Osteoblast (primary cell): ENCODE results near the gene NCR1. TPM values are rescaled to one million over a fixed set of nuclear protein-coding genes. Genes with fewer than 3 reads are reported as not detected.
"Not testable (repeated sequence)": the region's sequence is repeated elsewhere in the genome, so short reads cannot be mapped to it uniquely, and the experiment has no call there.

Experiments
- DNase-seq: peaks from one replicate; pipeline ENCODE4 v3.0.0; 2011; ENCODE audit warnings: low spot score, mixed read lengths; ENCODE audit not compliant: insufficient read length; ENCODE audit errors: missing footprints
- H2AFZ ChIP-seq: 2 replicates; pipeline ENCODE4 v1.6.0; 2011; ENCODE audit warnings: mild to moderate bottlenecking, low read length
- H3K27ac ChIP-seq: 2 replicates; pipeline ENCODE4 v1.5.1; 2011; ENCODE audit warnings: mild to moderate bottlenecking, low read depth, low read length, moderate library complexity
- H3K27me3 ChIP-seq: 2 replicates; pipeline ENCODE4 v1.6.0; 2012; ENCODE audit warnings: mild to moderate bottlenecking, control low read depth, inconsistent platforms, low read length, moderate library complexity; ENCODE audit not compliant: insufficient read depth
- H3K36me3 ChIP-seq: 2 replicates; pipeline ENCODE4 v1.5.1; 2011; ENCODE audit warnings: mild to moderate bottlenecking, low read length, control low read depth, moderate library complexity; ENCODE audit not compliant: insufficient read depth
- H3K4me1 ChIP-seq: 2 replicates; pipeline ENCODE4 v1.5.1; 2011; ENCODE audit warnings: mild to moderate bottlenecking, low read length, control low read depth, moderate library complexity; ENCODE audit not compliant: insufficient read depth
- H3K4me2 ChIP-seq: 2 replicates; pipeline ENCODE4 v1.6.0; 2011; ENCODE audit warnings: mild to moderate bottlenecking, low read length; ENCODE audit not compliant: insufficient read depth
- H3K4me3 ChIP-seq: fragments of 200-600 bp; sonication (generic); 3 replicates; pipeline ENCODE4 v1.5.1; 2012; ENCODE audit warnings: mild to moderate bottlenecking, low read length, inconsistent platforms; ENCODE audit not compliant: insufficient read depth
- H3K79me2 ChIP-seq: 2 replicates; pipeline ENCODE4 v1.6.0; 2012; ENCODE audit warnings: mild to moderate bottlenecking, low read length, control low read depth, inconsistent platforms; ENCODE audit not compliant: insufficient read depth
- H3K9me3 ChIP-seq: 2 replicates; pipeline ENCODE4 v1.5.1; 2011; ENCODE audit warnings: low read depth, low read length, control low read depth
- H4K20me1 ChIP-seq: 2 replicates; pipeline ENCODE4 v1.6.0; 2012; ENCODE audit warnings: mild to moderate bottlenecking, low read length, control low read depth; ENCODE audit not compliant: insufficient read depth
- total RNA-seq: library from RNA; depleted of rRNA; stranded (reverse); fragments of >200 nt; gene quantifications from 2 replicates; pipeline ENCODE4 v1.2.3, GENCODE V29; 2012
- TF ChIP-seq, protein P1 (sequence below): IDR thresholded peaks from 2 replicates; pipeline ENCODE4 v1.5.1; 2011; ENCODE audit warnings: mild to moderate bottlenecking, low read depth, low read length, moderate library complexity; ENCODE audit errors: extremely low read depth

Gene NCR1
- total RNA-seq, 1 donor, result 0.36 TPM

DNA sequence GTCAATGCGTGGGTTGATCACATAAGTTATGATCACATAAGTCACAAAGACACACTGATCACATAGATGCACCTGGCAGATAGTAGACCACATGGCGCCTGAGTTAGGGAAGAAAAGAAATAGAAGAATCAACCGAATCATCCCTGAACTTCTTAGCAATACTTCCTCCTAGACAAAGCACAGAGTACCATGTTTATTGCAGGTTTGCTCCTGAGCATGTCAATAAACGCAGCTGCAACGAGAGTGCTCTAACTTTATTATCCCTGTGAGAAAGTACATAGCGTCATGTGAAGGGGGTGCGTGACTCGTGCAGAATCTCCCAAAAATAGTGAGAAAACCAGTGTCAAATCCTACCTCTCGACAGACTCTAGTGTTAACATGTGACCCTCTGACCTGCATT, 17.3 kb downstream of the NCR1 start:
- Histone ChIP-seq H3K36me3 (no peaks in the 10 kb centered on the region), H3K4me1 (no peaks in the 10 kb centered on the region), H3K4me2 (no peak overlapping the region), H3K79me2 (no peaks in the 10 kb centered on the region), H3K27me3 (no peaks in the 10 kb centered on the region), H3K9me3 (peaks cover 3% of the 10 kb centered on the region), H2AFZ (no peak overlapping the region), H4K20me1 (no peaks in the 10 kb centered on the region), H3K27ac (no peak overlapping the region), H3K4me3 (no peak overlapping the region)
- TF ChIP-seq, protein P1, sequence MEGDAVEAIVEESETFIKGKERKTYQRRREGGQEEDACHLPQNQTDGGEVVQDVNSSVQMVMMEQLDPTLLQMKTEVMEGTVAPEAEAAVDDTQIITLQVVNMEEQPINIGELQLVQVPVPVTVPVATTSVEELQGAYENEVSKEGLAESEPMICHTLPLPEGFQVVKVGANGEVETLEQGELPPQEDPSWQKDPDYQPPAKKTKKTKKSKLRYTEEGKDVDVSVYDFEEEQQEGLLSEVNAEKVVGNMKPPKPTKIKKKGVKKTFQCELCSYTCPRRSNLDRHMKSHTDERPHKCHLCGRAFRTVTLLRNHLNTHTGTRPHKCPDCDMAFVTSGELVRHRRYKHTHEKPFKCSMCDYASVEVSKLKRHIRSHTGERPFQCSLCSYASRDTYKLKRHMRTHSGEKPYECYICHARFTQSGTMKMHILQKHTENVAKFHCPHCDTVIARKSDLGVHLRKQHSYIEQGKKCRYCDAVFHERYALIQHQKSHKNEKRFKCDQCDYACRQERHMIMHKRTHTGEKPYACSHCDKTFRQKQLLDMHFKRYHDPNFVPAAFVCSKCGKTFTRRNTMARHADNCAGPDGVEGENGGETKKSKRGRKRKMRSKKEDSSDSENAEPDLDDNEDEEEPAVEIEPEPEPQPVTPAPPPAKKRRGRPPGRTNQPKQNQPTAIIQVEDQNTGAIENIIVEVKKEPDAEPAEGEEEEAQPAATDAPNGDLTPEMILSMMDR, result no peak
- DNase-seq, result peak; percentile 61

DNA sequence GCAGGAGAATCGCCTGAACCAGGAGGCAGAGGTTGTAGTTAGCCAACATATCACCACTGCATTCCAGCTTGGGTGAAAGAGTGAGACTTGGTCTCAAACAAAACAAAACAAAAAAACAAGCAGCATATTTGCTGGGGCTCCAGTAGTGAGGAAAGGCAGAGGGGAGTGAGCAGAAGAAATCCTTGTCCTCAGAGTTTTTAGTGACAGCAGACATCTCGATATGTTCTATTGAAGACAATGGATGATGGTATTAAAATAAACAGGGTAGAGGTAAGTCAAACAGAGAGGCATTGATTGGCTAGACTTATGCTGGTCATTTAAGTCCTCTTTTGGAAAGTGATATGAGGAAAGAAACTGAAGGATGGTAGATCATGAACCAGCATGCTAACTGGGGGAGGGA, 22.4 kb downstream of the NCR1 start:
- Histone ChIP-seq H3K4me1 (no peaks in the 10 kb centered on the region), H2AFZ (no peak overlapping the region), H4K20me1 (no peaks in the 10 kb centered on the region), H3K27ac (no peak overlapping the region), H3K4me2 (no peak overlapping the region), H3K4me3 (no peak overlapping the region), H3K36me3 (no peaks in the 10 kb centered on the region), H3K79me2 (no peaks in the 10 kb centered on the region), H3K27me3 (no peaks in the 10 kb centered on the region), H3K9me3 (peaks cover 3% of the 10 kb centered on the region)
- peak; percentile 49 for DNase-seq
- TF ChIP-seq, protein P1, result no peak

DNA sequence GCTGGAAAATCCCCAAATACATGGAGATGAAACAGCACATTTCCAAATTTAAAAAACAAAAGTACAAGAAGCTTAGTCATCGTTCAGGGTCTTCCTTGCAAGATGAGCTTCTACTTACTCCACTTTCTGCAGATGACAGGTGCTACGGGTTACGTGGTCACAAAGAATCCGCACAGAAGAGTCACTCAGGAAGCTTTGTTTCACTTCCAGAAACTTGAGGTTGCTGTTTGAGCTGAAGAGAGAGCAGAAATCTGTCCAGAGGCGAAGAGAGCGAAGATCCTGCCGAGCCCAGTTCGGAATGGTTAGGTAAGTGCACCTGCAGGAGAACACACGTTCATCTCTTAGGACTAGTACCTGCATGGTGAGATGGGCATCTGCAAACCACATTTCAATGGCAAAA, 32.0 kb downstream of the NCR1 start:
- no peaks in the 10 kb centered on the region for H4K20me1 ChIP-seq
- no peak overlapping the region for H3K27ac ChIP-seq
- no peak overlapping the region for H3K4me3 ChIP-seq

DNA sequence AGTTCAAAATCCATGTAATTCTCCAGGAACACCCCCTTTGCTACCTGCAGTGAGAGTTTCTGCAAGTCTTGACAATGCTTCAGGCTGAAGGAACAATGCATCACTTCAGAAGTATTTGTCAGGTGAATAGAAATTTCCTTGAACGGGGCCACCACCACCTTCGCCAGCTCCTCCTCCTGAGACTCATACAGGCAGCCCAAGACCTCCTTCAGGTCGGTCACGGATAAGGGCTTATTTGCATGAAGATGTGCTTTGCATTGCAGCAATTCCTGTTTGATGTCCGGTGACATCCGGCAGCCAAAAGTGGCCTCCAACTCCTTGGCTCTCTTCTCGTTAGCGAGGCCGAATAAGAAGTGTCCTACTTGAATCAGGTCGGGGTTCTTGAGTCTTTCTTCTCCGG, 33.0 kb downstream of the NCR1 start:
- Histone ChIP-seq H3K36me3 (no peaks in the 10 kb centered on the region), H3K9me3 (no peaks in the 10 kb centered on the region)
- peak; percentile 30 for DNase-seq

More for the DNA sequence above, 32.0 kb downstream of the NCR1 start:
- no peak overlapping the region for H3K4me2 ChIP-seq
- H2AFZ ChIP-seq, result no peak overlapping the region
- H3K4me1 ChIP-seq, result no peaks in the 10 kb centered on the region
- H3K27me3 ChIP-seq, result no peaks in the 10 kb centered on the region
- no peaks in the 10 kb centered on the region for H3K9me3 ChIP-seq
- DNase-seq, result peak; percentile 51
- H3K79me2 ChIP-seq, result no peaks in the 10 kb centered on the region
- TF ChIP-seq, protein P1, result no peak
- H3K36me3 ChIP-seq, result no peaks in the 10 kb centered on the region

DNA sequence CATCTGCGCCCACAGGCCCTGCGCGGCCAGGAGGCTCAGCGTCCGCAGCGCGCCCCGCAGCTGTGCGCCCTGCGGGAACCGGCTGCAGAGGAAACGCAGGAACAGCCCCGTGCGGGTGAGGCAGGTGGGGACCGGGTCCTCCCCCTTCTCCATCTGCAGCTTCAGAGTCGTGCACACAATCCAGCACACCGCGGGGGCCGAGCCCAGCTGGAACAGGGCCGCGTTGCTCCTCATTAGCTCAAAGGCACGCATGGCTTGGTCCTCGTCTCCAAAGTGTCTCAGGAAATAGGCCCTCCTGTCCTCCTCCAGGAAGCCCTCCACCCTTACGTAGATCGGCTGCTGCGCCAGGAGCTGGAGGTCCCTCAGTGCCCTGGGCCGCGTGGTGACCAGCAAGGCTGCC, 33.6 kb downstream of the NCR1 start:
- H3K27ac ChIP-seq, H3K9me3 ChIP-seq, H3K4me3 ChIP-seq, H3K4me1 ChIP-seq, H3K4me2 ChIP-seq, DNase-seq, H3K27me3 ChIP-seq, H3K36me3 ChIP-seq, H4K20me1 ChIP-seq, H2AFZ ChIP-seq, H3K79me2 ChIP-seq: not testable (repeated sequence)

More for the DNA sequence above, 33.0 kb downstream of the NCR1 start:
- Histone ChIP-seq H3K4me2 (no peak overlapping the region), H3K79me2 (no peaks in the 10 kb centered on the region), H4K20me1 (no peaks in the 10 kb centered on the region), H3K4me3 (no peak overlapping the region), H3K27me3 (no peaks in the 10 kb centered on the region), H2AFZ (no peak overlapping the region), H3K27ac (no peak overlapping the region), H3K4me1 (no peaks in the 10 kb centered on the region)
- TF ChIP-seq, protein P1, result no peak

DNA sequence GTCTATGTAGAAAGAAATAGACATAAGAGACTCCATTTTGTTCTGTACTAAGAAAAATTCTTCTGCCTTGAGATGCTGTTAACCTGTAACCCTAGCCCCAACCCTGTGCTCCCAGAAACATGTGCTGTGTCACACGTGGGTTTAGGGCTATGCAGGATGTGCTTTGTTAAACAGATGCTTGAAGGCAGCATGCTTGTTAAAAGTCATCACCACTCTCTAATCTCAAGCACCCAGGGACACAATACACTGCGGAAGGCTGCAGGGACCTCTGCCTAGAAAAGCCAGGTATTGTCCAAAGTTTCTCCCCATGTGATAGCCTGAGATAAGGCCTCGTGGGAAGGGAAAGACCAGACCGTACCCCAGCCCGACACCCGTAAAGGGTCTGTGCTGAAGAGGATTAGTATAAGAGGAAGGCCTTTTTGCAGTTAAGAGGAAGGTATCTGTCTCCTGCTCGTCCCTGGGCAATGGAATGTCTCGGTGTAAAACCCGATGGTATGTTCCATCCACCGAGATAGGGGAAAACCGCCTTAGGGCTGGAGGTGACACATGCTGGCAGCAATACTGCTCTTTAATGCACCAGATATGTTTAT, 37.9 kb downstream of the NCR1 start:
- H3K4me2 ChIP-seq, H3K9me3 ChIP-seq, H3K4me1 ChIP-seq: not testable (repeated sequence)

More for the DNA sequence above, 37.9 kb downstream of the NCR1 start:
- H3K79me2 ChIP-seq, H3K27me3 ChIP-seq, H4K20me1 ChIP-seq, H3K36me3 ChIP-seq, H2AFZ ChIP-seq, H3K4me3 ChIP-seq, DNase-seq, H3K27ac ChIP-seq: not testable (repeated sequence)
